NCI-H2107 treated with DMSO at 0.1 percent for 48 hours (cell line): Measurements from ENCODE around the gene CABLES2.

Experiments used
- DNase-seq: peaks from one replicate; lab custom pipeline; 2025; ENCODE audit not compliant: unreplicated experiment; lab: John Stamatoyannopoulos, UW

CABLES2 gene

DNA sequence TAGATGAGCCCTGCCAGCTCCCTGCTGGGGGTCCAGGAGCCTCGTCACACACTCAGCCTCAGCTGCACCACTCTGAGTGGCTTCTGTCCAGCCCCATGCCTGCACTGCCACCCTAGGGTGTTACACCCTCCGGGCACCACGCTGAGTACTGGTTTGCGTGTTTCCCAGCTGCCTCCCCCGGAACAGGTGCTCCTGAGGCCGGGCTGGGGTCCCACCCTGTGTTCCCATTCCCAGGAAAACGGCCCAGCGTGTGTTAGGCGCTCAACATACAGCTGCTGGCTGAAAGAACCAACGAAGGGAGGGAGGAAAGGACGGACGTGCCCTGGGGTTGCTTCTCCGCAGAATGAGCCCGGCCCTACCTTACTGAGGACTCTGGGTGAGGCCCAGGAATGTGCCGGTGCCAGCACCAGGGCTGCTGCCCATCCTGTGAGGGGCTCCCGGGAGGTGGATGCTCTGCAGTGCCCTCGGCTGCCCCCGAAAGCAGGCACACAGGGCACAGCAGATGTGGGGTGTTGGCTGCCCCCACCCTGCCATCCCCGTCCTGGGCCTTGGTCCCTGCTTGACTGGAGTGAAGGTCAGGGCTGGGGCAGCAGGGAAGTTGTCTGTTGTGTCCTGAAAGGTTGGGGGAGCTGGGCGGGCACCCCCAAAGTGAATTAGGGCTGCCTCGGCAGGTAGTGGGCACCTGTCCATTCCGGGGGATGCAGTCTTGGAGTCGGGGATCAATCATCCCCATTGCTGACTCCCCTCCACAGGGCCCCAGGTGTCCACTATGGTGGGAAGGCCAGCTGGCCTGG lies 56.3 kb downstream of the CABLES2 start:
- no peak for DNase-seq

GRCh38 chr20:62350098-62350628 lies 56.9 kb downstream of the CABLES2 start:
- peak; percentile 91 for DNase-seq

DNA sequence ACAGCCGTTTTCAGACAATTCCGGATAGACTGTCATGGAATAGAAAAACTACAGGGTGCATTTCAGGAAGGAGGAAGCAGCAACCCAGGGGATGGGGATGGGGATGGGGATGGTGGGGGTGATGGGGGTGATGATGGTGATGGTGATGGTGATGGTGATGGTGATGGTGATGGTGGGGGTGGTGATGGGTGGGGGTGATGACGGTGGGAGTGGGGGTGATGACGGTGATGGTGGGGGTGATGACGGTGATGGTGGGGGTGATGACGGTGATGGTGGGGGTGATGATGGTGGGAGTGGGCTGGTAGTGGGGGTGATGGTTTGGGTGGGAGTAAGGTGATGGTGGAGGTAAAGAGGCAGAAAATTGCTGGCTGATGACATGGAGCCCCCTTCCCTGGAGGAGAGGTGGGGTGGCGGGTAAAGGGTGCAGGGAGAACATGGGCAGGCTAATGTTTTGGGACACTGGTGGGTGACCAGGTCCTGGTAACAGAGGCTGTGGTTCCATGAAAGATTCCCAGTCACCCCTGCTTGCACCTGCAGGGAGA lies 57.5 kb downstream of the CABLES2 start:
- no peak for DNase-seq

DNA sequence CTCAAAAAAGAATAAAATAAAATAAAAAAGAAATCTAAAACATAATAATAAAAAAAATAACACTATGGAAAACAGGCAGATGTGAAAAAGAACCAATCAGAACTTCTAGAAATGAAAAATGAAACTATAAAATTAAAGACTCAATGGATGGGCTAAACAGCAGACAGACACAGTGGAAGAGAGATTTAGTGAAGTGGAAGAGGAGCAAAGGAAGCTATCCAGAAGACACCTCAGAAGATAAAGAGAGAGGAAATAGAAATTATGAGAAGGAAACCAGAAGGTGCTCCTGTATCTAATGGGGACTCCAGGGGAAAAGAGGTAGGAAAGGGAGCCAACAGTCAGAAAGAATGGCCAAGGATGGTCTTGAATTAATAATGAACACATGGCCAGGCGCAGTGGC lies 58.5 kb downstream of the CABLES2 start:
- no peak for DNase-seq

- DNase-seq, result no peak
These were observed 59.6 kb downstream of the CABLES2 start for GRCh38 chr20:62347445-62347844.

DNA sequence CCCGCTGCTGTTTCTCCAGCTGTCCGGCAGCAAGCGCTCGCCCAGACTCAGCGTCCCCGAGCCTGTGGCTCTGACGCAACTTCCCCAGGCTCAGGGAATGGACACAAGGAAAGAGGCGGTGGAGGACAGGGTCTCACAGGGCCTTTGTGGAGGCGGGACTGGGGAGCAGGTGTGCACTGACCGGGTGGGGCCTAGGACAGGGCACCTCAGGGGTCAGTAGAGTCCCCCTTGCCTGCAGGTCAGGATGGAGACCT lies 60.0 kb downstream of the CABLES2 start:
- DNase-seq, result no peak

GRCh38 chr20:62346398-62347150 lies 60.5 kb downstream of the CABLES2 start:
- DNase-seq, result peak; percentile 34

DNA sequence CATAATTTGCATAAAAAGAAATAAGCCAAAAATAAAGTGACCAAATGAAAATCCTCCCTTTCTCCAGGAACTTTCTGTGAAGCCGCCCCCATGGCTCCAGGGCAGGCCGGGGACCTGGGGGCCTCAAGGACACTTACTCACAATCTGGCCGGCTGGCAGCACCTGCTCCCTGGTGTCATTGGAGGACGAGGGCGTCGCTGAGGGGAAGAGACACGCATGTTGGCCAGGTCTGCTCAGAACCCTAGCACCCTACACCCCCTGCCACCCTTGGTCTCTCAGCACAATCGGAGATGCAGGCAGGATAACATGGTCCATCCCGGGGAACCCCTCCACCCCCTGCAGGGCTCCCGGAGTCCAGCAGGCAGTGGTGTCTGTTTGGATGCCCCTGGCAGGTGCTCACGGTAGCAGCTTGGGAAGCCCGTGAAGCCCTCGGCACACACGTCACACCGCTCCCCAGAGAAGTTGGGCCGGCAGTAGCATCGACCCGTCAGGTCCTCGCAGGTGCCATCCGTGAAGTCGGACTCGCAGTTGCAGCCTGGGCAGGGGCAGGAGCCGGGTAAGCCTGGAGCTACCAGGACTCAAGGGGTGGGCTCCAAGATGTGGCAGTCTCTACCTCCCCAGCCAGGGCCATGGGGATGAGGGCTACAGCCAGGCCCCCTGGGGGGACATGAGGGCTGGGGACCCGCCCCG lies 61.3 kb downstream of the CABLES2 start:
- no peak for DNase-seq

- peak; percentile 45 for DNase-seq
These were observed 62.3 kb downstream of the CABLES2 start for GRCh38 chr20:62344782-62345181.

GRCh38 chr20:62344092-62344491 lies 63.0 kb downstream of the CABLES2 start:
- no peak for DNase-seq

DNA sequence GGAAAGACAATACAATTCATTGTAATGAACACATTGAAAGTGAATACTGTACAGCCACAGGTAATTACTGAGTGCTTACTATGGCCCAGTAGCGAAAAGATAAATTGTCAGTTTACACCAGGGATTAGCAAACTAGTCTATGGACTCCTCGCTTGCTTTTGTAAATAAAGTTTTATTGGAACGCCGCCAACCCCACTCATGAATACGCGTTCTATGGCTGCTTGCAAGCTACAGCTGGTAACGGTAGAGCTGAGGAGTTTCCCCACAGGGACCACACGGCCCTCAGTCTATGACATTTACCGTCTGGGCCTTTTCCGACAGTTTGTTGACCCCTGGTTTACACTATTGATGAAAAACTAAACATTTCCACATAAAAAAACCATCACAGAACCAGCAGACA lies 64.2 kb downstream of the CABLES2 start:
- no peak for DNase-seq

DNA sequence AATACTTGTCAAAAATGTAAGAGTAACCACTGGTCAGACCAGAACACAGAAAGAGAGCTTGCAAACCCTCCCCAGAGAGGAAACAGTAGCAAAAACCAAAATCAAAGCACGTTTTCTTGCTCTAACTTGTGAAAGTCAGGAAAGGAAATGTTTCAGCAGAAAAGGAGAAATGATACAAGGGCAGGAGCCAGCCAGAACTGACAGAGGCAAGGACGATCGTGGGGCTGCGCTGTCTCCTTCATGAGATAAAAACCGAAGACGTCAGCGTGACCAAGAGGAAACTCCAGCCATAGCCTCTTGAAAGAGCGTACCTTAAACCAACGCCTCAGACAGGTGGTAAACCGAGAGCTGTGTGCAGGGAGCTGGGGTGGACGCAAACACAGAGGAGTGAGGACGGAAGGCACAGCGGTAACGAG lies 67.4 kb downstream of the CABLES2 start:
- no peak for DNase-seq
